Putamen (tissue), 1 donor: Measurements from ENCODE around the gene TSPAN10.

ENCODE experiments used
- DNase-seq: peaks from one replicate; pipeline ENCODE4 v3.0.0-alpha.2; 2016; ENCODE audit warnings: low spot score

The TSPAN10 gene

DNA sequence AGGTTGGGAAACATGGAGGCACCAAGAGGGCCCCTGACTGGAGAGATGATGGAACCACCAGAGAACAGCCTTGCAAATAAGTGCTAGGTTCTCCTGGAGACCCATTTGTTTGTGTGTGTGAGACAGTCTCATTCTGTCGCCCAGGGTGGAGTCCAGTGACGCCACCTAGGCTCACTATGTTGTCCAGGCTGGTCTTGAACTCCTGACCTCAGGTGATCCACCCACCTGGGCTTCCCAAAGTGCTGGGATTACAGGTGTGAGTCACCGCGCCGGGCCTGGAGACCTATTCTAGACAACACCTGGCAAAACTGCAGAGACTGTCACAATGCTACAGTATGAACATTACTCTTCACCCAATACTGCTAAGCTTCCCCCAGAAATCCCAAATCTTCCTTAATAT, 1.6 kb upstream of the TSPAN10 start:
- no peak for DNase-seq

DNA sequence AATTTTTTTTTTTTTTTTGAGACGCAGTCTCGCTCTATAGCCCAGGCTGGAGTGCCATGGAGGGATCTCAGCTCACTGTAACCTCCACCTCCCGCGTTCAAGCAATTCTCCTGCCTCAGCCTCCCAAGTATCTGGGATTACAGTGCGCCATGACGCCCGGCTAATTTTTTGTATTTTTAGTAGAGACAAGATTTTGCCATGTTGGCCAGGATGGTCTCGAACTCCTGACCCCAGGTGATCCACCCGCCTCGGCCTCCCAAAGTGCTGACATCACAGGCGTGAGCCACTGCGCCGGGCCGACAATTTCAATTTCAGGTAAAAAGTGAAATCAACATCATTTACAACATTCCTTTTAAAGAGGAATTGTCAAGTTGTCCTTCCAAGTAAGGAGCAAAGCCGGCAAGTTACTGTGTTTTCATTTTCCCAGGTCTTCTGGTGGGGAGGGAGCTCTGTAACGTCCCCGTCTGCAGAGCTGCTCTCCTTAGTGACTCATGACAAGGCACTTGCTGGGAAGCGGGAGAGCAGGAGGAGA, 957 bp upstream of the TSPAN10 start:
- no peak for DNase-seq

DNA sequence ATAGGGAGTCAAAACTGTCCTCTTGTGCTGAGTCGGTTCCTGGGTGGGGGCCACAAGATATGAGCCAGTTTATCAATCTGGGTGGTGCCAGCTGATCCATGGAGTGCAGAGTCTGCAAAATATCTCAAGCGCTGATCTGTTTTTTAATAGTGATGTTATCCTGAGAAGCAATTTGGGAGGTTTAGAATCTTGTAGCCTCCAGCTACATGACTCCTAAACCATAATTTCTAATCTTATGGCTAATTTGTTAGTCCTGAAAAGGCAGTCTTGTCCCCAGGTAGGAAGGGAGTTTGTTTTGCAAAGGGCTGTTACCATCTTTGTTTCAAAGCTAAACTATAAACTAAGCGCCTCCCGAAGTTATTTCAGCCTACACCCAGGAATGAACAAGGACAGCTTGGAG, 1.7 kb downstream of the TSPAN10 start:
- DNase-seq: no peak

DNA sequence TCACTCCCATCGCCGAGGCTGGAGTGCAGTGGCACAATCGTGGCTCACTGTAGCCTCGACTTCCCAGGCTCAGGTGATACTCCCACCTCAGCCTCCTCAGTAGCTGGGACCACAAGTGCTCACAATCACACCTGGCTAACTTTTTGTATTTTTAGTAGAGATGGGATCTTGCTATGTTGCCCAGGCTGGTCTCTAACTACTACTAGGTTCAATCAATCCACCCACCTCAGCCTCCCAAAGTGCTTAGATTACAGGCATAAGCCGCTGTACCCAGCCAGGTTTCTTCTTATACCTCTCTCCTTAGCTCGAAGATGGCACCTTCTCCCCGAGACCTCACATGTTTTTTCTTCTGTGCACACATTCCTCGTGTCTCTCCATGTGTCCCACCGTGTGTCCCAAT, 3.0 kb downstream of the TSPAN10 start:
- no peak for DNase-seq

DNA sequence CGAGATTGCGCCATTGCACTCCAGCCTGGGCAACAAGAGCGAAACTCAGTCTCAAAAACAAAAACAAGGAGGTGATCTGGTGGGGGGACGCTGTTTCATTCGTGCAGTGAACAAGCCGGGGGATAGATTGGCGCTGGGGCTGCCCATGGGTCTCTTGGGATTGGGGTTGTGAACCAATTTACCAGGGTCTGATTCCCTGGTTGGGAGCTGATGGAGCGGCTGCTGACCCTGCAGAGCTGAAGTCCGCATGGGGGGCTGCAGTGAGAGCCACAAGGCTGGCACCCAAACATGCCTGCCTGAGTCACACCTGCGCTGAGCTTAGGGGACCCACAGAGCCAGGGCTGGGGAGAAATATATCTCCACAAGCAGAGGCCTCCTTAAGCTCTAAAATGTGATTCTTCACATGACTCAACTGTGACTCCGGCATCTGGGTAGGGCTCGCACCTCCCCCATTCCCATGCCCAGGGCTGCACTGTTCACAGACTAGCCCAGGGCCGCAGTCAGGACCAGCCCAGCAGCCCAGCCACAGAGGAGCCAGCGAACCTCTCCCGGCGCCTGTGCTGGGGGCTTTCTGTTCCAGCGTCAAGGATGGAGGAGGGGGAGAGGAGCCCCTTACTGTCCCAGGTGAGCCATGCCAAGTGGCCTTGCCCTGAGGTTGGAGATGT, 5.0 kb downstream of the TSPAN10 start:
- DNase-seq: no peak

DNA sequence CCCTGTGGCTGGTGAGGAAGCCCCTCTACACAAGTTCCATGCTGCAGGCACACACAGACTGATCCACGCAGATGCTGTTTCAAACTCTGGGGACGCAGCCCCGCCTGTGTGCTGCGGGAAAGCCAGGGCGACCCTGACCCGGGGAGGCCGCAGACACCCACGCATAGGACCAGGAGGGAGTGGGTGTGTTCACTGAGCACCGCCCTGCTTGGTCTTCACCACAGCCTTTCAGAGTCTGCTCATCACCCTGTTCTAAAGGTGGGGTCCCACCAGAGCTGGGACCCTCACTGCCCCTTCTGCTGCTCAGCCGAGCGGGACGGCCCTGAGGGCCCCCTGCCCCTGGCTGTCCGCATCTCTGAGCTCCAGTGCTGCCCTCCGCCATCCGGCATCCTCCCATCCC, 7.5 kb downstream of the TSPAN10 start:
- no peak for DNase-seq

DNA sequence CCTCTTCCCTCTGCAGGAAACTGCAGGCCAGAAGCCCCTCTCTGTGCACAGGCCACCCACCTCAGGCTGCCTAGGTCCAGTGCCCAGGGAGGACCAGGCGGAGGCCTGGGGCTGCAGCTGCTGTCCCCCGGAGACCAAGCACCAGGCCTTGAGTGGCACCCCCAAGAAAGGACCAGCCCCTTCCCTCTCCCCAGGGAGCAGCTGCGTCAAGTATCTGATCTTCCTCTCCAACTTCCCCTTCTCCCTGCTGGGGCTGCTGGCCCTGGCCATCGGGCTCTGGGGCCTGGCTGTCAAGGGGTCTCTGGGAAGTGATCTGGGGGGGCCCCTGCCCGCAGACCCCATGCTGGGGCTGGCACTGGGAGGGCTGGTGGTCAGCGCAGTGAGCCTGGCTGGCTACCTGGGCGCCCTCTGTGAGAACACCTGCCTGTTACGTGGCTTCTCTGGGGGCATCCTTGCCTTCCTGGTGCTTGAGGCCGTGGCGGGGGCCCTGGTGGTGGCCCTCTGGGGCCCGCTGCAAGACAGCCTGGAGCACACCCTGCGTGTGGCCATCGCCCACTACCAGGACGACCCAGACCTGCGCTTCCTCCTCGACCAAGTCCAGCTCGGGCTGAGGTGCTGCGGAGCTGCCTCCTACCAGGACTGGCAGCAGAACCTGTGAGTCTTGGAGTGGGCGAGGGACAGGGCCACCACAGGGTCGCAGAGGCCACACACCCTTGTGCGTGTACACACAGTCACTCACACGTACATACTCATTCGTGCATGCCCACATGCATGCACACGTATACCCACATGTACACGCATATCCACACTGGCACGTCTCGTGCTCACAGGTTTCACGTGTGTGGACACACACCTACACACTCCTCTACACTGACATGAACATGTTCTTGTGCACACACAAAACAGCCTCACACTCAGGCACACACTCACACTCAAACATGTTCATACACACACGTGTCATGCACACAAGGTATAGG, 8.3 kb downstream of the TSPAN10 start:
- no peak for DNase-seq

DNA sequence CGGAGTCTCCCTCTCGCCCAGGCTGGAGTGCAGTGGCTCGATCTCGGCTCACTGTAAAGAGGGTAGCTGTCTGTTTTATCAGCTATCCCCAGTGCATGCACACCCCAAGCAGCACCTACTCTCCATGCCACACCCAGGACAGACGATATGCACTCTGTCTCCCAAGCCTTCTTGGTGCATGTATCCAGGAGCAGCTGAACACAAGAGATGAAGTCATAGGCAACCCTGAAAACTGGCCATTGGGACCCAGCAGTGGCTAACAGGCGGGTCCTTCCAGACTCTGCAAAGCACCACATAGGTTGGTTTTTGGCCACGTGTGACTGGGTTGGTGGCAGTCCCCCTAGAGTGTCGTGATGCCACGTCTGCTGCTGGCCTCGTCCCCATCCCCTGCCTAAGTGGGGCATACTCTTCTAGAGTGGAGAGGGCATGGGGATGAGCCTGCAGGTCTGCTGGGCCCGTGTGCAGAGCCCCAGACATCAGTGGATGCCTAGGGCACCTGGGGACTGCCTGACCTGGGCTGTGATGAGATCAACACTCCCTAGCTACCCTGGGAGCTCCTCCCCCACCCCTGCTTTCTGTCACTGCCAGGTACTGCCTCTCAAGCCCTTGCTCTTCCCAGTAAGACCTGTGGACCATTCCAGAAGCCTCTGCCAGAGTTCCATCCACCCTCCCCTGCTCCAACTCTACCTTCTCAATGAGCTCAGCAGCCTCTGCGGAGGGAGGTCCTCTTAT, 10.0 kb downstream of the TSPAN10 start:
- no peak for DNase-seq

DNA sequence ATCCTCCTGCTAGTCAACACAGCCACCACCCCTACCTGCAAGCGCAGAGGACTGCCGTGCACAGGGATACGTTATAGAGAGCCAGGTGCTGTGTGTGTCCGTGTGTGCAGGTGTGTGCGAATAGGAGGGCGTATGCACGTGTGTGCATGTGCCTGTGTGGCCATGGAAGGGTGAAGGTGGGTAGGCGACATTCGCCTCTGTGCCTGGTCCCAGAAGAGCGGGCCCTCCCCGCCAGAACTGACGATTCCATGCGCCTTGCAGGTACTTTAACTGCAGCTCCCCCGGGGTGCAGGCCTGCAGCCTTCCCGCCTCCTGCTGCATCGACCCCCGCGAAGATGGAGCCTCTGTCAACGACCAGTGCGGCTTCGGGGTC, 10.6 kb downstream of the TSPAN10 start:
- DNase-seq: no peak

DNA sequence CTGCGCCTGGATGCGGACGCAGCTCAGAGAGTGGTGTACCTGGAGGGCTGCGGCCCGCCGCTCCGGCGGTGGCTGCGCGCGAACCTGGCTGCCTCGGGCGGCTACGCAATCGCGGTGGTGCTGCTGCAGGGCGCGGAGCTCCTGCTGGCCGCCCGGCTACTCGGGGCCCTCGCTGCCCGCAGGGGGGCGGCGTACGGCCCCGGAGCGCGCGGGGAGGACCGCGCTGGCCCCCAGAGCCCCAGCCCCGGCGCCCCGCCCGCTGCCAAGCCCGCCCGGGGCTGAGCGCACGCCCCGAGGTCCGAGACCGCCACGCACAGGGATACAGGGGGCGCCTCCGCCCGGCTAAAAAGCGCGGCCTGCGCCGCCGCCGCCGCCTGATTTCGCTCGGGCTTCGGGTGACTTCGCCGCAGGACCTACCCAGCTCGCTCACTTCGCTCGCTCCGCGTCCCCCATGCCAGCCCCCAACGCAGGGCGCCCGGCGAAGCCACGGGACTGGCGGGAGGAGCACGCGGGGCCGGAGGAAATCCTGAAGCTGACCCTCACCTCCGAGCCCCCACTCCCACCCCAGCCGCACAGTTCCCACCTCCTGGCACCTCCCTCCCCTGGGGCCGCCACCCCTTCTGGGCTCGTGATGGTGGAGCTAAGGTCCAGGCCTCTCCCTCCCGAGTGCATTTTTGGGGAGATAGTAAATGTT, 11.2 kb downstream of the TSPAN10 start:
- DNase-seq: no peak

DNA sequence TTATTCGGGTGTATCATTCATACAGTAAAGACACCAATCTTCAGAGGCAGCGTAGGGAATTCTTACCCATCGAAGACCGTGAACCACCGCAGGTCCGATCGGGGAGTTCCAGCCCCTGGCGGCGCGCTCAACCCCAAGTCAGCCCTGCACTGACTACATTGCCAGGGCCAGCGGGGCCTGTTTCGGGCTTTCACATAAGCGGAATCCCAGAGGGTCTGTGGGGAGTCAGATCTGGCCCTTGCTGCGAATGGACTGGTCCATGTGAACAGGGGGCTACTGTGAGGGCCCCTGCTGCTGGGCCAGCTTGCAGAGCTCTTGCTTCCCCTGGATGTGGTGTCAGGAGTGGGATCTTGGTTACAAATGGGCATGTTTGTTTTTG, 11.7 kb downstream of the TSPAN10 start:
- no peak for DNase-seq

DNA sequence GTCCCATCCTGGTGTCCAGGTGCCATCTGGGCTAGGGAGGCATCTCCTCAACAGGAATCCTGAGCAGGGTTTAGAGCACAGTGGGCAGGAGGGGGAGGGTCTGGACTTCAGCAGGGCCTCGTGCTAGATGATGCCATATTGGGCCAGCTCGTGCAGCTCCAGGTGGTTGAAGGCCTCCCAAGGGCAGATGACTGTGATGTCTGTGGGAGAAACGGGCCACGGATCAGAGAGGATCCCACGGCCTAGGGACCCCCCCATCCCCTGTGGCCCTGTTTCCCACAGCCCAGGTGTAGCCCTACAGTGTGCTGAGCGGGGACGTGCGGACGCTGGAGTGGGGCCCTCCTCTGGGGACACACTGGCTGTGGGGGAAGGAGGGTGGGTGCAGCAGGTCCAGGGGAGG, 14.0 kb downstream of the TSPAN10 start:
- no peak for DNase-seq

DNA sequence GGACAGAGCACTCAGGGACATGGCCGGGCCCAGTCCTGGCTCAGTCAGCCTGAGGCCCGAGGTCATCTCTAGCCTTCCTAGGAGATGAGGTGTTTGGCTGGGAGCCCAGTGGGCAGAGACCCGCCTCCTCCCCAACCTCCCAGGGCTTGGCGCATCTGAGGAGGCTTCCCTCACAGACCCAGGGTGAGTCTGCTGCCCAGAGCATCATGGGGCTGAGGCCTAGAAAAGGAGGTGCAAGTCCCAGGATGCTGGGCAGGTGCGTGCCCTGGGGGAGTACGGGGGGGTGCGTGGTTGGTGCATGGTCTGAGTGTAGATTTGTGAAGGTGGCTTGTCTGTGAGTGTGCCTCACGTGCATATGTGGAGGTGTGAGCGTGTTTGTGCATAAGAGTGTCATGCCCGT, 14.7 kb downstream of the TSPAN10 start:
- no peak for DNase-seq

DNA sequence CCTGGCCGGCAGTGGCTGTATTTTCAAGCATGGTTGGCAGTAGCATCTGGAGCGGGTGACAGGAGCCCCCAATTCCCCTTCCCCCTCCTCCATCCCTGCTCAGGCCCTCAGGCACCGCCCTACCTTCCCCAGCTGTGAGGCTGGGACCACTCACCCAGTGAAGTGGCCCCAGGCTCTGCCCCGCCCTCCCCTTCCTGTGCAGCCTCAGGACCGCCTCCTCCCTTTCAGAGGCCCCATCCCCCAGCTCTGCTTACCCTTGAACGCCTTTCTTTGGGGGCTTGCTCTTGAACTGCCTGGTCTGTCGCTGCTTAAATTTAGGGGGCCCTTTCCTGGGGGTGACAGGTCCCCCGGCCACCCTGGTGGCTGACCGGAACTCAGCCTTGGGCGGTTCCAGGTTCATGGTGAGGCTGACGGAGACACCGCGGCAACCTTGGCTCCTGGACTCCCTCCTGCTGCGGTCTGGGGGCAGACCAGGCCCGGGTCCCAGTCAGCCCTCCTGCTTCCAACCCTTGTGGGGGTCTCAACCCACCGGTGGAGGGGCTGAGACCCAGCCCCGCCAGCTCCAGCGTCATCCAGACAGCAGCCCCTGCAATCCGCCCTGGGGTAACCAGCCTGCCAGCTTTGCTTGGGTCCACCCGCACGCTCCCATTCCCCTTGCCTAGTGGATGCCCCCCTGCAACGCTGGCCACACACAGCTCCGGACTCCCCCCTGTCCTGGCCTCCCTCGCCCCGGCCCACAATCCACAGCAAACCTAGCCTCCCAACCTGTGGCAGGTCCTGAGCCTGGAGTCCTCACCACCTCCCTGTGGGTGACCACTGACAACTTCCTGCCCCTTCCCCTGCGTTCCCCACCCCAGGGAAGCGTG, 16.1 kb downstream of the TSPAN10 start:
- no peak for DNase-seq

DNA sequence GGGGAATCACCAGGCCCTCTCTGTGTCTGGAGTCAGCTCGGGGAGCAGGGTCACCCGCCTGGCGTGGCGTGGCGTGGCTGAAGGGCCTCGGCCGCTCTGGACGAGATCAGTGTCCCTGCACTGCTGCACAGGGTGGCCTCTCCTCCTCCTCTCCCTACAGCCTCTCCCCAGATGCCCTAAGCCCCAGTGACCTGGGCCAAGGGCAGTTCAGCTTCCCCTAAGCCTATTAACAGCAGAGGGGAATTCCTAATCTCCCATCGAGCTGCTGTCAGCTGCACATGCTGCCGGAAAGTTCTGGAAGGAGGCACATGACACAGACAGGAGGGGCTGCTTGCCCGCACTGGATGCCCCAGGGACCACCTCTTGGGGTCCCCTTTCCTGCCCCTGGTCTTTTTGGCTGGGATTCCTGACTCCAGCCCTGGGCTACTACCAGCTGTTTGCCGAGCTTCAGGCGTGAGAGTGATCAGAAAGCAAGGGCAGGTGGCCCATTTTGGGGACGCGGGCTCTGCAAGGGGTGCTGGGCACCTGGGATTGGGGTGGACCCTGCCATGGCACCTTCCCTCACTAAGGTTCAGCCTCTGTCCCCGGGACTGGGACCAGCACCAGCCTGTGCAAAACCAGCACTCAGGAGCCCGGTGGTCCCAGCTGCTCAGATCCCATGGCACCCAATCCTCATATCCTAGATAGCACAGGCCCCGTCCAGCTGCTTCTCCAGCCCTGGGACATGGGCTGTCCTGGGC, 18.6 kb downstream of the TSPAN10 start:
- no peak for DNase-seq

DNA sequence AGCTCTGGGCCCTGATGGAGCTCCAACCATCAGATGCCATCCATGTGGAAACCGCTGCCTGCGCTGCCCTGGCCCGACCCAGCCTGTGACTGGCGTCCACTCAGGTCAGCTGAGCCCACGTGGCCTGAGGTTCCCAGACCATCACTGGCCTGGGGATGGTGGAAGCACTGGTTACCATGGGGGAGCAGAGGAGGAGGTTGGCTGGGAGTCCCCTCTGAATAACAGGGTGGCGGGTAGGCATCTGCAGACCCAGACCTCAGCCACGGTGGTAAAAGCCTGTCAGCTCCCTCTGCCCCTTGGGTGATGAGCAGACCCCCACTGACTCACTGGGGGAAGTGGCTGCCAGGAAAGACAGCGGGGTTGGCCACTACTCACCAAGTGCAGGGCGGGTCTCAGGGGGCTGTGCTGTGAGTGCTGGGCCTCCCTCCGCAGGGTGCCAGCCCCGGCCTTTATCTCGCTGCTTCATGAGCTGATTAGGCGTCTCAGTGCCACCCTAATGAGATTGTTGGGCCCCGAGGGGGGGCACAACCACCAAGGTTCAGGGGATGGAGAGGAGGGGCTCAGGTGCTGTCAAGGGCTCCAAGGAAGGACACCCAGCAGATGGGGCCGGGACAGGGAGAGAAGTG, 19.2 kb downstream of the TSPAN10 start, which contains the start of gene PDE6G:
TSS of gene PDE6G (minus strand) at position 425 of the 626 bp plus-strand sequence. CDS start 3,237 bp downstream, outside the sequence.
- DNase-seq: no peak

DNA sequence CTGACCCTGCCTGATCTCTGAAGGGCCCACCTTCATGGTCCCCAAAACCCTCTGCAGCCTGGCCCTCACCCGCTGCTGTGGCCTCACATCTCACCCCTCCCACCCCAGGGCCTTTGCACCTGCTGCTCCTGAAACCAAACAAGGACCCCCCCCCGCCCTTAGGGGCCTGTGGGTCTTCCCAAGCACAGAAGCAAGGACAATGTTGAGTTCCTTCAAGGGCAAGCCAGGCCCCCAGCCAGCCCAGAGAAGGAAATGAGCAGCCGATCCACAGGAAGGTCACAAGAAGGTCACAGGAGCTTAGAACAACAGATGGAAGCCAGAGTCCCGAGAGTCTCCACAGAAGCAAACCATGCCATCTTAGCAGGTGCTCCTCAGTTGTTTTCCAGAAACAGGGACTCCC, 19.8 kb downstream of the TSPAN10 start:
- DNase-seq: no peak

DNA sequence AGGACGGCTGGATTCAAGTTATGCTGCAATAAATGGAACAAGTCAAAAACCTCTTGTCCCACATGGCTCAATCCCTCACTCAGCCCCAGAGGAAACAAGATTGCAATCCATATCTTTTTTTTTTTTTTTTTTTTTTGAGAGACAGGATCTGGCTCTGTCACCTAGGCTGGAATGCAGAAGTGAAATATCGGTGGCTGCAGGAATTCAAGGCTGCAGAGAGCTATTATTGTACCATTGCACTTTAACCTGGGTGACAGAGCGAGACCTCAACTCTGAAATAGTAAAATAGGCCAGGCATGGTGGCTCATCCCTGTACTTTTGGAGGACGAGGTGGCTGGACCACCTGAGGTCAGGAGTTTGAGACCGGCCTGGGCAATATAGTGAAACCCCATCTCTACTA, 22.0 kb downstream of the TSPAN10 start:
- no peak for DNase-seq

DNA sequence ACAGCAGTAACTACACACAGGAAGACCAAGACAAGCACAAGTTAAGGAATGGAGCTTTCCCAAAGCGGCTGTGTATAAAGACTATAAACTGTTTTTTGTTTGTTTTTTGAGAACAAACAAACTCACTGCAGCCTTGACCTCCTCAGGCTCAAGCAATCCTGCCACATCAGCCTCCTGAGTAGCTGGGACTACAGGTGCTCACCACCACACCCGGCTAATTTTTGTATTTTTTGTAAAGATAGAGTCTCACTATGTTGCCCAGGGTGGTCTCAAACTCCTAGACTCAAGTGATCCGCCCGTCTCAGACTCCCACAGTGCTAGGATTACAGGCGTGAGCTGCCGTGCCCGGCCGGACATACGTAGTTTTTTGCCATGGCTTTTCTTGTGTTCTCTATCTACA, 23.4 kb downstream of the TSPAN10 start:
- no peak for DNase-seq

DNA sequence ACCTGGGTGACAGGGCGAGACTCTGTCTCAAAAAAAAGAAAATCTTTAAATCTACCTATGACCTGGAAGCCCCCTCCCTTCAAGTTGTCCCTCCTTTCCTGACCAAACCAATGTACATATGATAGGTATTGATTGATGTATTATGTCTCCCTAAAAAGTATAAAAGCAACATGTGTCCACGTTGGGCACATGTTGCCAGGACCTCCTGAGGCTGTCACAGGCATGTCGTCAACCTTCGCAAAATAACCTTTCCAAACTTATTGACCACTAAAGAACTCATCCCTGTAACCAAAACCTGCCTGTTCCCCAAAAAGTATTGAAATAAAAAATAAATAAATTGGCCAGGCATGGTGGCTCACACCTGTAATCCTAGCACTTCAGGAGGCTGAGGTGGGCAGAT, 25.0 kb downstream of the TSPAN10 start:
- DNase-seq: no peak
